ENCODE results near the gene PLIN3.
"Not testable (repeated sequence)": the region's sequence is repeated elsewhere in the genome, so short reads cannot be mapped to it uniquely, and the experiment has no call there.

PLIN3 gene

DNA sequence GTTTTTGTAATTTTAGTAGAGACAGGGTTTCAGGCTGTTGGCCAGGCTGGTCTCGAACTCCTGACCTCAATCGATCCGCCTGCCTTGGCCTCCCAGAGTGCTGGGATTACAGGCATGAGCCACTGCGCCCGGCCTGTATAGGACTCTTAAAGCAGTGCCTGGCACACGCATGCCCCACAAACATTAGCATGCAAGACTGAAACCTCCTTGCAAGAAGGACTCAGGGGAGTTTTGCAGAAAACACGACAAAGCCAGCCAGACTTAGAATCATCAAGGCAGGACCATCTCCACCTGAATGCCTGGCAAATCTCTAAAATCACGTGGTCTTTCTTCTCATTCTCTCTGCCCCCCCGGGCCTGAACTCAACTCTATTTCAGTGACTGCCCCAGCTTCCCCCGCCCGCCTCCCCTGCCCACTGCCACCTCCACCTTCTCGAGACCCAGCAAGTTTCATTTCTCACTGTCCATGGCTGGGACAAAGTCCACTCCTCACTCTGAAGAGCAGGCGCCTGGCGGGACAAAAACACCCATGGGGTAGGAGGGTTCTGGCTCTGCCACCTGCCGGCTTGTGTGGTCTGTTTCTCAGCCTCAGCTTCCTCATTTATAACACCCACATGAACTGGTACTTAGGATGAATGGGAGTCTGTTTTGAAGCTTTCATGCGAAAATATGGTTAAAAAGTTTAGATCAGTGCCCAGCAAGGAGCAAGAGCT, 38.3 kb downstream of the PLIN3 start:
- H3K4ac ChIP-seq (ENCODE audit: low read depth, low read length) = no peak overlapping the region
- H3K4me3 ChIP-seq (ENCODE audit: low read length) = no peak overlapping the region
- H3K79me1 ChIP-seq (ENCODE audit: low read length) = no peaks in the 10 kb centered on the region
- no peak overlapping the region for H3K56ac ChIP-seq (ENCODE audit: low read length)
- H4K8ac ChIP-seq (ENCODE audit: low read depth, low read length) = no peak overlapping the region
- H2BK15ac ChIP-seq (replicated peaks; ENCODE audit: low read depth) = no peak overlapping the region
- H3K27ac ChIP-seq (ENCODE audit: low read depth, low read length) = no peak overlapping the region
- WGBS (ENCODE audit: extremely low coverage, insufficient coverage, low lambda C conversion rate) = no CpG with 5 or more reads among the region's 16 CpGs
- no peak overlapping the region for H3K9ac ChIP-seq (ENCODE audit: low read length)
- H2AK5ac ChIP-seq (ENCODE audit: low read length) = no peak overlapping the region
- H2BK5ac ChIP-seq (ENCODE audit: low read length) = no peak overlapping the region
- DNase-seq = no peak
- H3K36me3 ChIP-seq (ENCODE audit: control insufficient read depth, insufficient read depth, low read length) = no peaks in the 10 kb centered on the region
- H3K4me1 ChIP-seq (ENCODE audit: control insufficient read depth, low read depth, low read length) = no peaks in the 10 kb centered on the region
- H3K27me3 ChIP-seq (ENCODE audit: insufficient read depth, low read length, poor library complexity) = peaks cover 3% of the 10 kb centered on the region
- no peaks in the 10 kb centered on the region for H3K79me2 ChIP-seq (ENCODE audit: control insufficient read depth, insufficient read depth, low read length)
- H2BK120ac ChIP-seq (ENCODE audit: low read depth, low read length) = no peak overlapping the region
- no peak overlapping the region for H4K5ac ChIP-seq (ENCODE audit: low read length)
- no peak overlapping the region for H3K18ac ChIP-seq (ENCODE audit: low read length)
- no peak overlapping the region for H3K23ac ChIP-seq (ENCODE audit: low read length)
- H3K4me2 ChIP-seq (ENCODE audit: low read length) = no peak overlapping the region

DNA sequence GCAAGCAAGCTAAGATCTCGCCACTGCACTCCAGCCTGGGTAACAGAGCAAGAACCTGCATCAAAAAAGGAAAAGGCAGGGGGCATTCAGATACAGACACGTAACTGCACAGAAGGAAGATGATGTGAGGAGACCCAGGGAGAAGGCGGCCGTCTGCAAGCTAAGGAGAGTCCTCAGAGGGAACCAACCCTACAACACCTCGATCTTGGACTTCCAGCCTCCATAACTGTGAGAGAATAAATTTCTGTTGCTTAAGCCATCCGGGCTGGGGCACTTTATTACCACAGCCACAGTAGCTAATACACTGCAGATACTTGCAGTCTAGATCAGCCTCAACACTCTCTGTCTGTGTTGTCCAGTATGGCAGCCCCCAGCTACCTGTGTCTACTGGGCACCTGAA, 43.9 kb downstream of the PLIN3 start:
- Histone ChIP-seq H3K27me3 (ENCODE audit: insufficient read depth, low read length, poor library complexity) (no peaks in the 10 kb centered on the region), H2AK5ac (ENCODE audit: low read length) (no peak overlapping the region), H3K4me3 (ENCODE audit: low read length) (no peak overlapping the region), H3K79me1 (ENCODE audit: low read length) (no peaks in the 10 kb centered on the region), H4K8ac (ENCODE audit: low read depth, low read length) (no peak overlapping the region), H2BK120ac (ENCODE audit: low read depth, low read length) (no peak overlapping the region), H3K79me2 (ENCODE audit: control insufficient read depth, insufficient read depth, low read length) (no peaks in the 10 kb centered on the region), H4K5ac (ENCODE audit: low read length) (no peak overlapping the region), H3K9ac (ENCODE audit: low read length) (no peak overlapping the region), H3K4me2 (ENCODE audit: low read length) (no peak overlapping the region), H2BK15ac (replicated peaks; ENCODE audit: low read depth) (no peak overlapping the region), H3K4me1 (ENCODE audit: control insufficient read depth, low read depth, low read length) (no peaks in the 10 kb centered on the region), H3K56ac (ENCODE audit: low read length) (no peak overlapping the region), H2BK5ac (ENCODE audit: low read length) (no peak overlapping the region), H3K36me3 (ENCODE audit: control insufficient read depth, insufficient read depth, low read length) (no peaks in the 10 kb centered on the region), H3K23ac (ENCODE audit: low read length) (no peak overlapping the region), H3K4ac (ENCODE audit: low read depth, low read length) (no peak overlapping the region), H3K18ac (ENCODE audit: low read length) (no peak overlapping the region), H3K27ac (ENCODE audit: low read depth, low read length) (no peak overlapping the region)
- WGBS (ENCODE audit: extremely low coverage, insufficient coverage, low lambda C conversion rate) = no CpG with 5 or more reads among the region's 6 CpGs
- no peak for DNase-seq

DNA sequence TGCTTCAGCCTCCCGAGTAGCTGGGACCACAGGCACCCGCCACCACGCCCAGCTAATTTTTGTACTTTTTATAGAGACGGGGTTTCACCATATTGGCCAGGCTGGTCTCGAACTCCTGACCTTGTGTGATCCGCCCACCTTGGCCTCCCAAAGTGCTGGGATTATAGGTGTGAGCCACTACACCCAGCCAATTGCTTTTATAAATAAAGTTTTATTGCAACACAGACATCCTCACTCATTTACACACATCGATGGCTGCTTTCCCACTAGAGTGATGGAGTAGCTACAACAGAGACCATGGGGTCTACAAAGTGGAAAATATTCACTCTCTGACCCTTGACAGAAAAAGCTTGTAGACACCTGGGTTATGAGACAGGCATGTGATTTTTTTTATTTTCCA, 45.1 kb downstream of the PLIN3 start:
- not testable (repeated sequence) for H3K4me2 ChIP-seq (ENCODE audit: low read length); H3K23ac ChIP-seq (ENCODE audit: low read length)
- no CpG with 5 or more reads among the region's 7 CpGs for WGBS (ENCODE audit: extremely low coverage, insufficient coverage, low lambda C conversion rate)

DNA sequence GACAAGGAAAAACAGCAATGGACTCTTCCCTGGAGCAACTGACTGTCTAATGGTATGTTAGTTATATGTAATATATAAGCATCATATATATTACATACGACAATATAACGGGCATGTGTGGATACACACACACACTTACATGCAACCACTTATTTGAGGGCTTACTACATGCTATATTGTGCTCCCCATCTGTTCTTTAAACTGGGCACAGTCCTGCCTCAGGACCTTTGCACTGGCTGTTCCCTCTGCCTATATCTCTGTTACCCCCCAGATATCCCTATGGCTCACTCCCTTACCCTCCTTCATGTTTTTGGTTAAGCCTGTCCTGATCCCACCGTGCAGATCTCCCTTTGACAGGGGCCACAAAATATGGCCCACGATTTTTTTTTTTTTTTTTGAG, 46.2 kb downstream of the PLIN3 start:
- Histone ChIP-seq H3K4me2 (ENCODE audit: low read length) (no peak overlapping the region), H3K79me1 (ENCODE audit: low read length) (no peaks in the 10 kb centered on the region)

More for the DNA sequence above, 45.1 kb downstream of the PLIN3 start:
- not testable (repeated sequence) for H2BK5ac ChIP-seq (ENCODE audit: low read length); H4K8ac ChIP-seq (ENCODE audit: low read depth, low read length); H3K56ac ChIP-seq (ENCODE audit: low read length); H3K79me2 ChIP-seq (ENCODE audit: control insufficient read depth, insufficient read depth, low read length); DNase-seq; H3K18ac ChIP-seq (ENCODE audit: low read length); H2BK15ac ChIP-seq (replicated peaks; ENCODE audit: low read depth); H2AK5ac ChIP-seq (ENCODE audit: low read length); H4K5ac ChIP-seq (ENCODE audit: low read length); H3K9ac ChIP-seq (ENCODE audit: low read length); H3K36me3 ChIP-seq (ENCODE audit: control insufficient read depth, insufficient read depth, low read length); H3K4ac ChIP-seq (ENCODE audit: low read depth, low read length); H2BK120ac ChIP-seq (ENCODE audit: low read depth, low read length); H3K27ac ChIP-seq (ENCODE audit: low read depth, low read length); H3K27me3 ChIP-seq (ENCODE audit: insufficient read depth, low read length, poor library complexity); H3K4me3 ChIP-seq (ENCODE audit: low read length); H3K79me1 ChIP-seq (ENCODE audit: low read length); H3K4me1 ChIP-seq (ENCODE audit: control insufficient read depth, low read depth, low read length)

DNA sequence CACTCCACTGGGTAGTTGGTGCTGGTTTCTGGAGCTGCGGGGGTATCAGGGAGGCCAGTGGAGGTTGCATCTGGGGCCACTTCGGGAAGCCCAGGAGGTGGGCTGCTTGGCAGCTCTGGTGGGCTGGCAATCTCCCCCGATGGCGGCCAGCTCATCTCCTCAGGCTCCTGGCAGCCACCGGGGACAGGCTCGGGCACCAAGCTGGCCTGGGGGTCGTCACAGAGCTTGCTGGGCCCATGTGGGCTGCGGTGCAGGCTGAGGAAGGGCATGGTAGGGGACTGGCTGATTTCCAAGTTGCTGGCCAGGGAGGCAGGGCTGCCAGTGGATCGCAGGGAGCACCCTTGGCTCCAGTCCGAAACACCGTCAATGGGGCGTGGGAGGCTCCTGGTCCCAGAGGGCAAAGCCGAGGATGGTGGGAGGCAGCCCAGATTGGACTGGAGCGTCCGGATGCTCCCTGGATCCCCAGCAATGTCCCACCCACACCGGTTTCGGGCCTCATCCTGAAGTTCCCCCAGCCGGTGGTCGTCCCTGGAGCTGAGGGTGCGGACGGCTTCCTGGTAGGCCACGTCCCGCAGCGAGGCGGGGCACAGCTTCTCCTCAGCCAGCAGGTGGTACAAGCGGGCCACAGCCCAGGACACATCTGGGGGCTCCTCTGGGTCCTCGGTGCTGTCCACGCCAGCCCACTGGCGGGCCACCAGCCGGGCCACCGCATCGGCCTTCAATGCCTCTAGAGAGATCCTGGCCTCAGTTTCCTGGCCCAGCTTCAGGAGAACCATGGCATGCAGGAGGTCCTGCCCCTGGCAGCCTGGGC, 49.8 kb downstream of the PLIN3 start:
- no peaks in the 10 kb centered on the region for H3K36me3 ChIP-seq (ENCODE audit: control insufficient read depth, insufficient read depth, low read length)
- no peak overlapping the region for H3K56ac ChIP-seq (ENCODE audit: low read length)
- H2AK5ac ChIP-seq (ENCODE audit: low read length) = no peak overlapping the region
- no peak overlapping the region for H3K4me2 ChIP-seq (ENCODE audit: low read length)
- H2BK120ac ChIP-seq (ENCODE audit: low read depth, low read length) = no peak overlapping the region
- no peak overlapping the region for H3K4me3 ChIP-seq (ENCODE audit: low read length)
- no peaks in the 10 kb centered on the region for H3K79me2 ChIP-seq (ENCODE audit: control insufficient read depth, insufficient read depth, low read length)
- H3K23ac ChIP-seq (ENCODE audit: low read length) = no peak overlapping the region
- DNase-seq = no peak
- H3K18ac ChIP-seq (ENCODE audit: low read length) = no peak overlapping the region
- no peak overlapping the region for H2BK15ac ChIP-seq (replicated peaks; ENCODE audit: low read depth)
- no peak overlapping the region for H2BK5ac ChIP-seq (ENCODE audit: low read length)
- no peaks in the 10 kb centered on the region for H3K79me1 ChIP-seq (ENCODE audit: low read length)
- no peaks in the 10 kb centered on the region for H3K27me3 ChIP-seq (ENCODE audit: insufficient read depth, low read length, poor library complexity)
- no peak overlapping the region for H3K27ac ChIP-seq (ENCODE audit: low read depth, low read length)
- WGBS (ENCODE audit: extremely low coverage, insufficient coverage, low lambda C conversion rate) = no CpG with 5 or more reads among the region's 32 CpGs
- H3K4me1 ChIP-seq (ENCODE audit: control insufficient read depth, low read depth, low read length) = no peaks in the 10 kb centered on the region
- no peak overlapping the region for H3K9ac ChIP-seq (ENCODE audit: low read length)
- no peak overlapping the region for H4K5ac ChIP-seq (ENCODE audit: low read length)
- H3K4ac ChIP-seq (ENCODE audit: low read depth, low read length) = no peak overlapping the region
- no peak overlapping the region for H4K8ac ChIP-seq (ENCODE audit: low read depth, low read length)

More for the DNA sequence above, 46.2 kb downstream of the PLIN3 start:
- Histone ChIP-seq H3K27me3 (ENCODE audit: insufficient read depth, low read length, poor library complexity) (no peaks in the 10 kb centered on the region), H4K5ac (ENCODE audit: low read length) (no peak overlapping the region), H3K9ac (ENCODE audit: low read length) (no peak overlapping the region), H2AK5ac (ENCODE audit: low read length) (no peak overlapping the region), H4K8ac (ENCODE audit: low read depth, low read length) (no peak overlapping the region), H3K4ac (ENCODE audit: low read depth, low read length) (no peak overlapping the region), H3K4me1 (ENCODE audit: control insufficient read depth, low read depth, low read length) (no peaks in the 10 kb centered on the region), H3K56ac (ENCODE audit: low read length) (no peak overlapping the region), H3K27ac (ENCODE audit: low read depth, low read length) (no peak overlapping the region), H3K23ac (ENCODE audit: low read length) (no peak overlapping the region), H3K4me3 (ENCODE audit: low read length) (no peak overlapping the region), H3K36me3 (ENCODE audit: control insufficient read depth, insufficient read depth, low read length) (no peaks in the 10 kb centered on the region), H2BK15ac (replicated peaks; ENCODE audit: low read depth) (no peak overlapping the region), H3K79me2 (ENCODE audit: control insufficient read depth, insufficient read depth, low read length) (no peaks in the 10 kb centered on the region), H2BK5ac (ENCODE audit: low read length) (no peak overlapping the region), H3K18ac (ENCODE audit: low read length) (no peak overlapping the region), H2BK120ac (ENCODE audit: low read depth, low read length) (no peak overlapping the region)
- no peak for DNase-seq
- WGBS (ENCODE audit: extremely low coverage, insufficient coverage, low lambda C conversion rate) = no CpG with 5 or more reads among the region's 4 CpGs
